Dermis microvascular lymphatic vessel endothelial cell (primary cell): ENCODE results near the gene NR2E1. TPM values are rescaled to one million over a fixed set of nuclear protein-coding genes. Genes with fewer than 3 reads are reported as not detected.

ENCODE experiments used
- DNase-seq, 2 donors: peaks; one replicate each; pipeline versions ENCODE4 v3.0.0 to v3.0.0-alpha.2; 2010; ENCODE audit warnings: low read depth in 2 of 2
- total RNA-seq: library from RNA; depleted of rRNA; stranded (reverse); fragments of >200 nt; gene quantifications from 2 replicates; pipeline ENCODE4 v1.2.1, GENCODE V29; 2014

NR2E1 gene
- total RNA-seq, 1 donor from 2014 or later: not detected

GRCh38 chr6:108171291-108171917, 5.6 kb downstream of the NR2E1 start:
- DNase-seq: no peak

- DNase-seq: no peak
Observed at GRCh38 chr6:108171918-108172516, 6.2 kb downstream of the NR2E1 start.

GRCh38 chr6:108174371-108175175, 8.8 kb downstream of the NR2E1 start:
- DNase-seq: peak in 1 of 2 donors; percentile 28

GRCh38 chr6:108175176-108175591, 9.4 kb downstream of the NR2E1 start:
- DNase-seq: no peak

- no peak for DNase-seq
Observed at GRCh38 chr6:108175592-108176279, 9.9 kb downstream of the NR2E1 start.

- no peak for DNase-seq
Observed at GRCh38 chr6:108176281-108177089, 10.7 kb downstream of the NR2E1 start.

GRCh38 chr6:108179741-108180140, 13.9 kb downstream of the NR2E1 start:
- DNase-seq: no peak

GRCh38 chr6:108180266-108180665, 14.4 kb downstream of the NR2E1 start:
- no peak for DNase-seq

GRCh38 chr6:108180776-108181175, 15.0 kb downstream of the NR2E1 start:
- DNase-seq: no peak

GRCh38 chr6:108186226-108186625, 20.4 kb downstream of the NR2E1 start:
- DNase-seq: no peak

GRCh38 chr6:108187519-108187918, 21.7 kb downstream of the NR2E1 start:
- DNase-seq: no peak

GRCh38 chr6:108193131-108193530, 27.3 kb downstream of the NR2E1 start:
- no peak for DNase-seq

- no peak for DNase-seq
Observed at GRCh38 chr6:108193835-108194234, 28.0 kb downstream of the NR2E1 start.

GRCh38 chr6:108194503-108194902, 28.7 kb downstream of the NR2E1 start:
- DNase-seq: no peak

- DNase-seq: no peak
Observed at GRCh38 chr6:108195209-108195608, 29.4 kb downstream of the NR2E1 start.

GRCh38 chr6:108198761-108199498, 33.1 kb downstream of the NR2E1 start:
- no peak for DNase-seq

- no peak for DNase-seq
Observed at GRCh38 chr6:108200186-108200585, 34.4 kb downstream of the NR2E1 start.

- DNase-seq: no peak
Observed at GRCh38 chr6:108200631-108201030, 34.8 kb downstream of the NR2E1 start.

GRCh38 chr6:108203189-108204112, 37.6 kb downstream of the NR2E1 start:
- no peak for DNase-seq
